Urothelium cell line (cell line): ENCODE measurements around the gene CA14.
"Not testable (repeated sequence)": the region's sequence is repeated elsewhere in the genome, so short reads cannot be mapped to it uniquely, and the experiment has no call there.

Experiments used
- DNase-seq: peaks from one replicate; pipeline ENCODE4 v3.0.0; 2011; ENCODE audit warnings: low spot score, mixed read lengths
- FAIRE-seq: peaks from 2 replicates; lab custom pipeline; 2011; peaks lifted over from hg19 to GRCh38; lab: Jason Lieb, UNC

CA14 gene

GRCh38 chr1:150235852-150236613 lies 21.5 kb upstream of the CA14 start, which contains the start of gene ANP32E:
ANP32E (minus strand) TSS chr1:150236112; CDS start chr1:150235786, 326 bp downstream.
- DNase-seq (peak; percentile 98), FAIRE-seq (no peak)

- DNase-seq (no peak), FAIRE-seq (no peak)
Measured at GRCh38 chr1:150236614-150237100, 20.9 kb upstream of the CA14 start.

GRCh38 chr1:150237176-150237575 lies 20.4 kb upstream of the CA14 start:
- FAIRE-seq, DNase-seq: not testable (repeated sequence)

GRCh38 chr1:150237746-150238145 lies 19.8 kb upstream of the CA14 start:
- FAIRE-seq, result no peak
- no peak for DNase-seq

GRCh38 chr1:150243003-150243402 lies 14.6 kb upstream of the CA14 start:
- FAIRE-seq, result no peak

GRCh38 chr1:150249936-150250335 lies 7.6 kb upstream of the CA14 start:
- DNase-seq, result no peak
- no peak for FAIRE-seq

More at GRCh38 chr1:150243003-150243402, 14.6 kb upstream of the CA14 start:
- DNase-seq, result no peak

GRCh38 chr1:150256198-150256553 lies 1.4 kb upstream of the CA14 start:
- FAIRE-seq (no peak), DNase-seq (no peak)

GRCh38 chr1:150256554-150257341 lies 826 bp upstream of the CA14 start:
- DNase-seq, result no peak
- FAIRE-seq, result no peak

- DNase-seq, result no peak
- no peak for FAIRE-seq
Measured at GRCh38 chr1:150259217-150259616, 1.6 kb downstream of the CA14 start.

GRCh38 chr1:150259758-150260669 lies 2.4 kb downstream of the CA14 start:
- FAIRE-seq (no peak), DNase-seq (peak; percentile 32)

- no peak for DNase-seq
- no peak for FAIRE-seq
Measured at GRCh38 chr1:150261367-150261766, 3.8 kb downstream of the CA14 start.

- FAIRE-seq (no peak), DNase-seq (no peak)
Measured at GRCh38 chr1:150262388-150263320, 5.1 kb downstream of the CA14 start.

GRCh38 chr1:150263549-150263948 lies 6.0 kb downstream of the CA14 start:
- no peak for FAIRE-seq
- DNase-seq, result no peak

- DNase-seq, result no peak
- FAIRE-seq, result no peak
Measured at GRCh38 chr1:150267896-150268295, 10.3 kb downstream of the CA14 start.

- no peak for FAIRE-seq
- DNase-seq, result no peak
Measured at GRCh38 chr1:150268340-150268704, 10.7 kb downstream of the CA14 start.

- peak; percentile 98 for DNase-seq
- FAIRE-seq, result peak; percentile 9
Measured at GRCh38 chr1:150268705-150269403, 11.3 kb downstream of the CA14 start, which contains the start of gene APH1A. APH1A (minus strand) TSS chr1:150269016; CDS start chr1:150268810, 206 bp downstream.

GRCh38 chr1:150269451-150269850 lies 11.9 kb downstream of the CA14 start:
- FAIRE-seq, result no peak

GRCh38 chr1:150271291-150271959 lies 13.9 kb downstream of the CA14 start:
- FAIRE-seq (no peak), DNase-seq (no peak)

More at GRCh38 chr1:150269451-150269850, 11.9 kb downstream of the CA14 start:
- DNase-seq, result no peak
